RWPE1 (cell line): ENCODE data around the gene GBP4.
A peak's percentile ranks its signal among the peaks of the same experiment; 100 is the strongest.
"Not testable (repeated sequence)": the region's sequence is repeated elsewhere in the genome, so short reads cannot be mapped to it uniquely, and the experiment has no call there.

Source experiments
- CTCF ChIA-PET: fragments of 350-600 bp; sonication (Branson Sonifier 250); formaldehyde crosslinking; extraction: SDS; loops from one replicate; lab custom pipeline; 2021; lab: Yijun Ruan, JAX
- POLR2A ChIA-PET: fragments of 400-600 bp; formaldehyde crosslinking; extraction: SDS; loops from one replicate; lab custom pipeline; 2020; ENCODE audit warnings: antibody characterized with exemption; ENCODE audit not compliant: low non-redundant PET; lab: Yijun Ruan, JAX
- DNase-seq: peaks from one replicate; pipeline ENCODE4 v3.0.0; 2012; ENCODE audit warnings: low spot score
- H3K27ac ChIP-seq: fragments of 450-650 bp; 2 replicates; pipeline ENCODE4 v1.5.1; 2017
- CTCF ChIP-seq: fragments of 450-650 bp; conservative IDR thresholded peaks from 2 replicates; pipeline ENCODE4 v1.5.1; 2017; ENCODE audit warnings: low read depth, mild to moderate bottlenecking

Gene GBP4

GRCh38 chr1:89198491-89199072, at the start of gene GBP4:
TSS of gene GBP4 (minus strand) at chr1:89198942. CDS start at chr1:89198834, 108 bp downstream.
- ChIA-PET CTCF (interaction anchor here (0.7 to 0.8 kb wide), 2 partner anchors 257 to 373 kb away, joined by 3 read pairs; no protein-coding TSS in a partner anchor), POLR2A (no interaction called here)
- no peak within 1 kb of the TSS for H3K27ac ChIP-seq
- no peak for TF ChIP-seq CTCF
- DNase-seq = peak; percentile 15

- DNase-seq = no peak
- no peak for TF ChIP-seq CTCF
- no peak overlapping the region for H3K27ac ChIP-seq
- ChIA-PET CTCF (no interaction called here), POLR2A (no interaction called here)
Measured at GRCh38 chr1:89243046-89243445, 44.3 kb upstream of the GBP4 start.

GRCh38 chr1:89221341-89221740, 22.6 kb upstream of the GBP4 start:
- no peak for TF ChIP-seq CTCF
- DNase-seq = no peak
- CTCF ChIA-PET = no interaction called here
- POLR2A ChIA-PET = no interaction called here
- H3K27ac ChIP-seq = no peak overlapping the region

GRCh38 chr1:89219851-89220250, 21.1 kb upstream of the GBP4 start:
- POLR2A ChIA-PET, DNase-seq, H3K27ac ChIP-seq: not testable (repeated sequence)
- CTCF ChIA-PET = interaction anchor here (0.6 kb wide), 1 partner anchor 365 kb away, joined by 4 read pairs; no protein-coding TSS in a partner anchor

- POLR2A ChIA-PET = not testable (repeated sequence)
Measured at GRCh38 chr1:89218941-89219340, 20.2 kb upstream of the GBP4 start.

GRCh38 chr1:89213347-89213746, 14.6 kb upstream of the GBP4 start:
- TF ChIP-seq CTCF = no peak
- H3K27ac ChIP-seq = no peak overlapping the region
- no peak for DNase-seq
- ChIA-PET CTCF (no interaction called here), POLR2A (no interaction called here)

More at GRCh38 chr1:89218941-89219340, 20.2 kb upstream of the GBP4 start:
- CTCF ChIA-PET, H3K27ac ChIP-seq, DNase-seq: not testable (repeated sequence)

GRCh38 chr1:89211035-89211634, 12.4 kb upstream of the GBP4 start:
- ChIA-PET POLR2A (no interaction called here), CTCF (no interaction called here)
- TF ChIP-seq CTCF = no peak
- DNase-seq = no peak
- H3K27ac ChIP-seq = no peak overlapping the region
